ENCODE results near the gene SUCO. TPM values are rescaled to one million over a fixed set of nuclear protein-coding genes. Genes with fewer than 3 reads are reported as not detected.

The SUCO gene
- total and polyA plus RNA-seq, 2 of the 8 experiments (the other 6 are each of a cell fraction or from before 2014, with no cell fraction given) = 8.3 to 35.8 TPM

GRCh38 chr1:172637522-172637921 is 104.6 kb downstream of the SUCO start:
- Histone ChIP-seq H2BK5ac (ENCODE audit: low read depth, low read length) (no peak overlapping the region), H3K23me2 (ENCODE audit: low read depth, low read length) (no peaks in the 10 kb centered on the region), H3K9me3 (ENCODE audit: insufficient read depth in 2 of 2, low read depth in 1 of 2, low read length in 1 of 2) (no peaks in the 10 kb centered on the region; a peak in 1 of 4 replicates), H3K4ac (replicated peaks; ENCODE audit: insufficient read length, low read depth, low read length) (no peak overlapping the region), H3K9ac (replicated peaks in 1 of 4; ENCODE audit: extremely low read depth in 1 of 4, low read depth in 3 of 4, low read length in 3 of 4) (no peak overlapping the region), H3K23ac (ENCODE audit: insufficient read length) (no peak overlapping the region), H4K5ac (ENCODE audit: insufficient read length, low read depth, low read length) (no peak overlapping the region), H2BK15ac (ENCODE audit: low read length) (no peak overlapping the region), H2AFZ (ENCODE audit: low read length) (no peak overlapping the region), H4K91ac (replicated peaks; ENCODE audit: insufficient read length, low read length) (no peak overlapping the region), H4K8ac (ENCODE audit: extremely low read depth, insufficient read depth, low read length) (no peak overlapping the region), H4K20me1 (replicated peaks in 1 of 2; ENCODE audit: control insufficient read depth in 1 of 2, insufficient read depth in 2 of 2, low read length in 2 of 2) (no peaks in the 10 kb centered on the region), H3K27ac (ENCODE audit: low read depth, low read length) (no peak overlapping the region), H3K14ac (ENCODE audit: insufficient read length) (no peak overlapping the region), H2BK120ac (replicated peaks; ENCODE audit: low read depth, low read length) (no peak overlapping the region), H2AK5ac (ENCODE audit: low read depth, low read length) (no peak overlapping the region), H3K18ac (ENCODE audit: extremely low read depth, low read length) (no peak overlapping the region), H2BK12ac (ENCODE audit: low read depth, low read length) (no peak overlapping the region), H3K56ac (replicated peaks; ENCODE audit: insufficient read length, low read depth, low read length) (no peak overlapping the region), H3K4me1 (replicated peaks in 1 of 4; ENCODE audit: control insufficient read depth in 3 of 4, insufficient read depth in 4 of 4, low read length in 3 of 4) (peaks cover 0 to 4% (median 0%) of the 10 kb centered on the region in 4 experiments; a peak in 1 of 7 replicates), H3K36me3 (ENCODE audit: control insufficient read depth in 2 of 4, insufficient read depth in 4 of 4, low read length in 3 of 4) (no peaks in the 10 kb centered on the region), H3K4me3 (ENCODE audit: extremely low read depth in 1 of 4, insufficient read depth in 2 of 4, low read depth in 3 of 4, low read length in 4 of 4) (no peak overlapping the region), H2BK20ac (ENCODE audit: low read length) (no peak overlapping the region), H3K79me2 (ENCODE audit: control insufficient read depth in 1 of 2, insufficient read depth in 2 of 2, low read length in 2 of 2) (no peaks in the 10 kb centered on the region), H3K27me3 (replicated peaks in 1 of 4; ENCODE audit: control insufficient read depth in 3 of 4, extremely low read depth in 1 of 4, insufficient read depth in 3 of 4, low read length in 3 of 4) (no peaks in the 10 kb centered on the region), H3K79me1 (ENCODE audit: low read depth, low read length) (no peaks in the 10 kb centered on the region), H3K4me2 (ENCODE audit: insufficient read depth in 1 of 2, low read depth in 2 of 2, low read length in 2 of 2) (no peak overlapping the region)
- POLR2A ChIA-PET (ENCODE audit: partially characterized antibody) = no interaction called here
- DNase-seq (ENCODE audit: low read depth in 1 of 2, low spot score in 2 of 2) (no peak), FAIRE-seq (no peak)
- 93% methylated on average over 2 of the region's 2 CpGs; no CpG with 5 or more reads in 1 of the 2 experiments for WGBS, 2 experiments (ENCODE audit: extremely low coverage in 1 of 2, insufficient coverage in 1 of 2, insufficient read length in 1 of 2, insufficient replicate concordance in 2 of 2, low coverage in 1 of 2, low lambda C conversion rate in 2 of 2, missing lambda C conversion rate in 1 of 2)
- CTCF ChIA-PET (ENCODE audit: partially characterized antibody) = interaction anchor here (3.9 to 4.8 kb wide), 2 partner anchors 82 to 90 kb away, joined by 19 to 20 read pairs; no protein-coding TSS in a partner anchor
- TF ChIP-seq POLR2AphosphoS5 (IDR thresholded peaks at IDR 0.05; ENCODE audit: low read depth, low read length) = no peak
- no peak for TF ChIP-seq YY1 (IDR thresholded peaks at IDR 0.05; ENCODE audit: low read depth, low read length)
- TF ChIP-seq KDM4A (IDR thresholded peaks at IDR 0.05; ENCODE audit: low read depth, low read length, severe bottlenecking) = no peak
- TF ChIP-seq EGR1 (IDR thresholded peaks at IDR 0.05; ENCODE audit: borderline replicate concordance, low read depth, low read length) = no peak
- no peak for TF ChIP-seq CHD1 (IDR thresholded peaks at IDR 0.05; ENCODE audit: low read depth, low read length)
- no peak for TF ChIP-seq SAP30 (IDR thresholded peaks at IDR 0.05; ENCODE audit: insufficient read depth, insufficient replicate concordance, low read length)
- no peak for TF ChIP-seq NANOG (IDR thresholded peaks at IDR 0.05; ENCODE audit: insufficient read depth, low read depth, low read length, poor library complexity, severe bottlenecking)
- TF ChIP-seq KDM5A (IDR thresholded peaks at IDR 0.05; ENCODE audit: low read length) = no peak
- no peak for TF ChIP-seq SRF (IDR thresholded peaks at IDR 0.05; ENCODE audit: low read depth, low read length)
- no peak for TF ChIP-seq RAD21 (IDR thresholded peaks at IDR 0.05 in 1 of 2, conservative IDR thresholded peaks at IDR 0.05 in 1 of 2; ENCODE audit: low read depth in 2 of 2, low read length in 2 of 2)
- TF ChIP-seq ZNF274 (IDR thresholded peaks at IDR 0.05; ENCODE audit: borderline replicate concordance, extremely low read depth, low read length) = no peak
- TF ChIP-seq EZH2 (IDR thresholded peaks at IDR 0.05; ENCODE audit: low read depth, low read length, severe bottlenecking) = no peak
